Measurements from ENCODE around the gene DSN1. TPM values are rescaled to one million over a fixed set of nuclear protein-coding genes. Genes with fewer than 3 reads are reported as not detected.

DSN1 gene
- total RNA-seq, 4 donors from 2014 or later: 6.9 to 13.0 (median 9.7) TPM

GRCh38 chr20:36768768-36769430, 4.7 kb downstream of the DSN1 start:
- H3K4me3 ChIP-seq: no peak overlapping the region
- WGBS, 2 donors: 62 to 68% methylated on average over 5 of the region's 5 CpGs
- peaks cover 0 to 30% (median 13%) of the 10 kb centered on the region in 3 donors for H3K4me1 ChIP-seq
- peak overlapping the region in 3 of 4 donors; percentile 7 to 44 (median 9) for H3K27ac ChIP-seq
- TF ChIP-seq POLR2A (IDR thresholded peaks at IDR 0.05): no peak
- TF ChIP-seq CTCF (IDR thresholded peaks at IDR 0.05): no peak
- H3K9me3 ChIP-seq: no peaks in the 10 kb centered on the region
- no peaks in the 10 kb centered on the region for H3K27me3 ChIP-seq
- peaks cover 0 to 34% (median 0%) of the 10 kb centered on the region in 3 donors for H3K36me3 ChIP-seq
- DNase-seq: no peak
- intact Hi-C loops (cut with DNase I): no loop called here

GRCh38 chr20:36761125-36761524, 12.4 kb downstream of the DSN1 start:
- no peaks in the 10 kb centered on the region for H3K9me3 ChIP-seq
- H3K27me3 ChIP-seq: no peaks in the 10 kb centered on the region
- intact Hi-C loops (cut with DNase I): no loop called here
- no peak overlapping the region for H3K4me3 ChIP-seq
- DNase-seq: no peak
- H3K27ac ChIP-seq: no peak overlapping the region
- TF ChIP-seq CTCF (IDR thresholded peaks at IDR 0.05) (no peak), POLR2A (IDR thresholded peaks at IDR 0.05) (no peak)
- peaks cover 0 to 37% (median 0%) of the 10 kb centered on the region in 3 donors for H3K36me3 ChIP-seq
- peaks cover 0 to 10% (median 0%) of the 10 kb centered on the region in 3 donors for H3K4me1 ChIP-seq
- WGBS, 2 donors: 90 to 93% methylated on average over 4 of the region's 4 CpGs

GRCh38 chr20:36760647-36761046, 12.9 kb downstream of the DSN1 start:
- no peak for DNase-seq
- no peak for TF ChIP-seq CTCF (IDR thresholded peaks at IDR 0.05)
- TF ChIP-seq POLR2A (IDR thresholded peaks at IDR 0.05): no peak
- no peaks in the 10 kb centered on the region for H3K9me3 ChIP-seq
- no peaks in the 10 kb centered on the region for H3K27me3 ChIP-seq
- no peak overlapping the region for H3K4me3 ChIP-seq
- H3K27ac ChIP-seq: no peak overlapping the region
- 88% methylated on average over 6 of the region's 6 CpGs for WGBS, 2 donors
- intact Hi-C loops (cut with DNase I): no loop called here
- peaks cover 0 to 10% (median 0%) of the 10 kb centered on the region in 3 donors for H3K4me1 ChIP-seq
- peaks cover 0 to 38% (median 0%) of the 10 kb centered on the region in 3 donors for H3K36me3 ChIP-seq

GRCh38 chr20:36758276-36758675, 15.3 kb downstream of the DSN1 start:
- WGBS, 2 donors: 88 to 93% methylated on average over 1 of the region's 1 CpG
- Histone ChIP-seq H3K27me3 (no peaks in the 10 kb centered on the region), H3K9me3 (no peaks in the 10 kb centered on the region), H3K4me1 (peaks cover 0 to 18% (median 5%) of the 10 kb centered on the region in 3 donors), H3K27ac (peak overlapping the region in 2 of 4 donors; percentile 61 to 72), H3K4me3 (no peak overlapping the region), H3K36me3 (peaks cover 0 to 53% (median 0%) of the 10 kb centered on the region in 3 donors)
- TF ChIP-seq CTCF (IDR thresholded peaks at IDR 0.05) (no peak), POLR2A (IDR thresholded peaks at IDR 0.05) (no peak)
- intact Hi-C loops (cut with DNase I): no loop called here
- no peak for DNase-seq

- Histone ChIP-seq H3K36me3 (peaks cover 0 to 67% (median 0%) of the 10 kb centered on the region in 3 donors), H3K27ac (no peak overlapping the region), H3K27me3 (no peaks in the 10 kb centered on the region), H3K4me3 (no peak overlapping the region), H3K9me3 (no peaks in the 10 kb centered on the region), H3K4me1 (peaks cover 0 to 18% (median 5%) of the 10 kb centered on the region in 3 donors)
- DNase-seq: no peak
- intact Hi-C loops (cut with DNase I): no loop called here
- TF ChIP-seq POLR2A (IDR thresholded peaks at IDR 0.05): no peak
- TF ChIP-seq CTCF (IDR thresholded peaks at IDR 0.05): no peak
Measured at GRCh38 chr20:36756496-36756895, 17.1 kb downstream of the DSN1 start.
